Activated naive CD8-positive, alpha-beta T cell treated with anti-CD3 and anti-CD28 coated beads for 36 hours (primary cell): ENCODE measurements around the gene DOCK11. TPM values are rescaled to one million over a fixed set of nuclear protein-coding genes. Genes with fewer than 3 reads are reported as not detected.

Experiments used
- DNase-seq: peaks from one replicate; pipeline ENCODE4 v3.0.0; 2021
- H3K27ac Mint-ChIP-seq: one replicate; pipeline ENCODE4 v1.8.0; 2022; ENCODE audit warnings: mild to moderate bottlenecking, moderate library complexity, mixed read lengths
- H3K27me3 Mint-ChIP-seq: one replicate; pipeline ENCODE4 v1.8.0; 2022; ENCODE audit warnings: mild to moderate bottlenecking, mixed read lengths
- H3K36me3 Mint-ChIP-seq: one replicate; pipeline ENCODE4 v1.8.0; 2021; ENCODE audit warnings: mild to moderate bottlenecking, mixed read lengths
- H3K4me1 Mint-ChIP-seq: one replicate; pipeline ENCODE4 v1.8.0; 2021; ENCODE audit warnings: mixed read lengths
- H3K4me3 Mint-ChIP-seq: one replicate; pipeline ENCODE4 v1.8.0; 2022; ENCODE audit warnings: mild to moderate bottlenecking, moderate library complexity, mixed read lengths
- H3K9me3 Mint-ChIP-seq: one replicate; pipeline ENCODE4 v1.8.0; 2022; ENCODE audit warnings: mixed read lengths
- total RNA-seq, 2 experiments: library from RNA; stranded (reverse); gene quantifications; one replicate each; pipeline ENCODE4 v1.2.3, GENCODE V29; 2021

The DOCK11 gene
- total RNA-seq, 2 experiments from 2014 or later = 44.7 to 47.3 TPM

DNA sequence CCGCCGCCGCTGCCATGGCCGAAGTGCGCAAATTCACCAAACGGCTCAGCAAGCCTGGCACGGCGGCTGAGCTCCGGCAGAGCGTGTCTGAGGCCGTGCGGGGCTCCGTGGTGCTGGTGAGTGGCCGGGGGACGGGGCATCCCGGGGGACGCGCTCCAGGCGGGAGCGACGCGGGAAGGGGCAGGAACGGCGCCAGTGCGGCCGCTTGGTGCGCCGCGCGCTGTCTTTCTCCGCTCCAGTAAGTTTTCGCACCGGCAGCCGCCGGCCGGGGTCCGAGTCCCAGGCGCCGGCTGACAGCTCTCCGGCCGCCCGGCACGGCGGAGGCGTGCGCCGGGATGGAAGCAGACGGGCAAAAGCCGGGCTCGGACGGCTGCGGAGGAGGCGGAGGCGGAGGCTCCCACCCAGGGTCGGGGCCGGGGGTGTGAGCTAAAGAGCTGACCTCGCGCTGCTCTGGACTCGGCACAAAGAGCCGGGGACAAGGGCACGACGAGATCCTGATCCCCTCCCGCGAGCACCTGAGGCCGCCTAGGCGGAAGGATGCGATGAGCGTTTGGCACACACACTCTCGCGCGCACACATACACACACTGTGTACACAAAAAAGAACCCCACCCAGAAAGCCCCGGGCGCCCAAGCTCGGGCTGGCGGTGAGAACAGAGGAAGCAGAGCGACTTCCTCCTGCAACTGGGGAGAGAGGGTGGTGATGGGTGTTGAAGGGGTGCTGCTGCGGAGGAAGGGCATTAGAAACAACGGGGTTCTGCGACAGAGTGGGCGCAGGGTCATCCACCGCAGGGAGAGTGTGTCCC is 545 bp downstream of the DOCK11 start:
- peaks cover 2% of the 10 kb centered on the region for H3K36me3 Mint-ChIP-seq

DNA sequence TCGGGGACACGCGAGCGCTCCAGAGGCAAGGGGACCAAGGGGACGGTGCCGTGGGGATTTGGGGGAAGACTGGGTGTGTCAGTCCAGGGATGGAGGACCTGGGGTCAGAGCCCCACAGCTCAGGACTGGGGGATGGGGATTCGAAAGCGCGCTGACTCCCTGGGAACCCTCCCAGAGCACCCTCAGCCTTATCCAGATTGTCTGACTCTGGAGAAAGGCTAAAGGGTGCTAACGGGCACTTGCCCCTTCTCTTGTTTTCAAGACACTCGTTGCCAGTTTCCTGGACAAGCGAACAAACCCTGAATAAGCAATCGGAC is 1.1 kb downstream of the DOCK11 start:
- H3K36me3 Mint-ChIP-seq = peaks cover 2% of the 10 kb centered on the region

More for the DNA sequence above, 545 bp downstream of the DOCK11 start:
- DNase-seq = peak; percentile 74
- Mint-ChIP-seq H3K27ac (peak overlapping the region; percentile 94), H3K4me1 (peaks cover 19% of the 10 kb centered on the region), H3K27me3 (no peaks in the 10 kb centered on the region), H3K9me3 (no peaks in the 10 kb centered on the region), H3K4me3 (peak overlapping the region; percentile 96)

GRCh38 chrX:118497180-118497818 is 1.7 kb downstream of the DOCK11 start:
- Mint-ChIP-seq H3K9me3 (no peaks in the 10 kb centered on the region), H3K4me1 (peaks cover 27% of the 10 kb centered on the region), H3K27me3 (no peaks in the 10 kb centered on the region), H3K4me3 (peak overlapping the region; percentile 96), H3K36me3 (peaks cover 2% of the 10 kb centered on the region), H3K27ac (peak overlapping the region; percentile 94)
- DNase-seq = peak; percentile 16

More for the DNA sequence above, 1.1 kb downstream of the DOCK11 start:
- Mint-ChIP-seq H3K4me1 (peaks cover 21% of the 10 kb centered on the region), H3K4me3 (peak overlapping the region; percentile 96), H3K27ac (peak overlapping the region; percentile 94), H3K27me3 (no peaks in the 10 kb centered on the region), H3K9me3 (no peaks in the 10 kb centered on the region)
- DNase-seq = no peak

GRCh38 chrX:118498351-118498750 is 2.7 kb downstream of the DOCK11 start:
- Mint-ChIP-seq H3K9me3 (no peaks in the 10 kb centered on the region), H3K4me3 (peak overlapping the region; percentile 96), H3K27me3 (no peaks in the 10 kb centered on the region), H3K36me3 (peaks cover 5% of the 10 kb centered on the region), H3K27ac (peak overlapping the region; percentile 94), H3K4me1 (peaks cover 36% of the 10 kb centered on the region)
- no peak for DNase-seq

DNA sequence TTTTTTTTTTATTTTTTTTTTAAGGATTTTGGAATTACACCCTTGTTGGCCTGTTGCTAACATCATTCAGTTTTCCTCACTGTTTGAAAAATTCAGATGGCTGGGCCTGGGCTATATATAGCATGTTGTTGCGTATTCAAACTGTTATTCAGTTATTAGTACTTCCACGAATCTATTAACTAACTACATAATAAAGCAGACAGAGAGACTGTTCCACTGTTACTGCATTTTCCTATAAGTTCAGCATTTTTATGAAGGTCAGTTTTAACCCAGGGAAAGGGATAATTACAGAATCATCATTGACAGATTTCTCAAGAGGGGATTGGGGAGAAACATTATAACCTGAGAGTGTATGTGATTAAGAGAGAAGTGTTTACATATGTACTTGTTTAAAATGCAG is 3.1 kb downstream of the DOCK11 start:
- H3K4me3 Mint-ChIP-seq = peak overlapping the region; percentile 57
- H3K27ac Mint-ChIP-seq = peak overlapping the region; percentile 65
- DNase-seq = no peak
- H3K9me3 Mint-ChIP-seq = no peaks in the 10 kb centered on the region
- peaks cover 40% of the 10 kb centered on the region for H3K4me1 Mint-ChIP-seq
- no peaks in the 10 kb centered on the region for H3K27me3 Mint-ChIP-seq
- H3K36me3 Mint-ChIP-seq = peaks cover 7% of the 10 kb centered on the region

DNA sequence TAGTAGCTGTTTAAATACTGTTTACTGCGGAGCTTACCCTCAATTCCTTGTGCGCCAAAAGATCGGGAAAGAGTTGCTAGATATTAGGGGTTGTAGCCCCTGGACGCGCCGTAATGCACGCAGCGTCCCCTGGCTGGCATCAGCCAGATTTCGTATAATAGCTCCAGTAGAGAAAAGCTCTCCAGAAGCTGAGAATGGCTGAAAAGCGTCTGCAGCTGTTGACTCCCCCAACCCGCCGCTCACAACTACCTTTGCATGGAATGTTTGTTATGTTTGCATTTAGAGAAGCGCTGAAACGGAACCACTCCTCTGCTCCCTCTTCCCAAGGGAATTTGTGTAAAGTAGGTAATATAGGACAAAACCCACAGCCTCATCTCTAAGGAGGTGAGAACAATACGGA is 3.7 kb downstream of the DOCK11 start:
- H3K9me3 Mint-ChIP-seq = no peaks in the 10 kb centered on the region
- H3K27me3 Mint-ChIP-seq = no peaks in the 10 kb centered on the region
- peaks cover 7% of the 10 kb centered on the region for H3K36me3 Mint-ChIP-seq
- peak overlapping the region; percentile 72 for H3K27ac Mint-ChIP-seq
- H3K4me3 Mint-ChIP-seq = peak overlapping the region; percentile 57
- H3K4me1 Mint-ChIP-seq = peaks cover 45% of the 10 kb centered on the region
- no peak for DNase-seq

DNA sequence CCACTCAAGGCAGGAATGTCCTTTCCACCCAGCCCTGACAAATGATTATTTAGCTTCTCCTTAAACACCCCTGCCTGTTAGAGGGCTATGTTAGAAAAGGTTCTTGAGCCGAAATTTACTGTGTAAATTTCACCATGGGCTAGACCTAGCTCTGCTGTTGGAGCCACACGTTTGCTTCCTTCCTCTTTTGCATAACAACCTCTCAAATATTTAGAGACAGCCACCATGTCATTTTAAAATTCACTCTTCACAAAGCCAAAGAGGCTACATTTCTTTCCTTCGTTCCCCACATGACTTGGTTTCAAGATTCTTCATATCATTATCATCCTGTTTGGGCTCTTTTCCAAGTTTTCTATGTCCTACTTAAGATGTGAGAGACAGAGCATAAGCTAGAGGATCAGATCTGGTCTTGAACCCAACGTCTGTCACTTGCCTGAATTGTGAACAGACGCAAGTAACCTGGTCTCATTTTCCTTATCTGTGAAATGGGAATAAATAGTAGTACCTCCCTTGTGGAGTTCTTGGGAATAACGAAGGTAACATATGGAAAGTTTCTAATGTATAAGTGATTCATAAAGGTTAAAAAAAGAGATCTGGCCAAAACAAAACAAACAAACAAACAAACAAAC is 6.7 kb downstream of the DOCK11 start:
- Mint-ChIP-seq H3K4me3 (peak overlapping the region; percentile 68), H3K27ac (peak overlapping the region; percentile 95), H3K4me1 (peaks cover 55% of the 10 kb centered on the region), H3K36me3 (peaks cover 8% of the 10 kb centered on the region), H3K9me3 (no peaks in the 10 kb centered on the region), H3K27me3 (no peaks in the 10 kb centered on the region)
- no peak for DNase-seq

DNA sequence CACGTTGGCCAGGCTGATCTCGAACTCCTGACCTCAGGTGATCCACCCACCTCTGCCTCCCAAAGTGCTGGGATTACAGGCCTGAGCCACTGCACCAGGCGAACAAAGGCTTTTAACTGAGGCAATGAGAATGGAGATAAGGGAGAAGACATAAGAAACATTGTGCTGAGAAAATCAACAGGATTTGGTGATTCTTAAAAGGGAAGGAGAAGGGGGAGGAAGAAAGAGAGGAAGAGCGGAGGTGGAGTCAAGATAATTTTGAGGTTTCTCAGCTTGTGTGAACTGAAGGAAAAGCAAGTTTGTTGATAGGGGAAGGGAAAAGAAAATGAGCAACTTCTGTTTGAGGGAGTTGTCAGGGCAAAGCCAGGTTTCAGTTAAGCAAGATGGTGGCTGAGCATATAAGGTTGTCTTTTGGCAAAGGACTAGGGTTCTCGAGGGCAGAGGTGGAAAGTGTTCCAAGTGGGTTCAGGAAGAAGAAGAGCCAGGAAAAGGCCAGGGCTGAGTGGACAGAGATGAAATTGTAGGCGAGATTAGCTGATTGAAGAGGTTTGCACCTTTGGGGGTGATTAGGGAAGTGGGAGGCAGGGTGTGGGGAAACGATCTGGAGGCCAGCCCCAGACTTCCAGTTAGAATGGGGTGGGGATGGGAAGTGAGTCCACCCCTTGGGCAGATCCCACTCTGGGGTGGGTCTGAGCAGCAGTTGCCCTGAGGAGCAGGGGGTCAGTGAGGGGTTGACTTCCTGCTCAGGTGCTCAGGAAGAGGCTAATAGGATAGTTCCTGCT is 7.8 kb downstream of the DOCK11 start:
- Mint-ChIP-seq H3K27ac (peak overlapping the region; percentile 95), H3K27me3 (no peaks in the 10 kb centered on the region), H3K4me1 (peaks cover 51% of the 10 kb centered on the region), H3K36me3 (peaks cover 8% of the 10 kb centered on the region), H3K9me3 (no peaks in the 10 kb centered on the region), H3K4me3 (peak overlapping the region; percentile 68)
- DNase-seq = no peak

- H3K4me1 Mint-ChIP-seq = peaks cover 50% of the 10 kb centered on the region
- DNase-seq = no peak
- H3K9me3 Mint-ChIP-seq = no peaks in the 10 kb centered on the region
- H3K27me3 Mint-ChIP-seq = no peaks in the 10 kb centered on the region
- peaks cover 17% of the 10 kb centered on the region for H3K36me3 Mint-ChIP-seq
- H3K4me3 Mint-ChIP-seq = no peak overlapping the region
- H3K27ac Mint-ChIP-seq = peak overlapping the region; percentile 95
Observed at GRCh38 chrX:118504581-118504980, 9.0 kb downstream of the DOCK11 start.

GRCh38 chrX:118506805-118507480 is 11.3 kb downstream of the DOCK11 start:
- Mint-ChIP-seq H3K9me3 (peaks cover 2% of the 10 kb centered on the region), H3K4me1 (peaks cover 56% of the 10 kb centered on the region), H3K27ac (peak overlapping the region; percentile 42), H3K36me3 (peaks cover 34% of the 10 kb centered on the region), H3K4me3 (no peak overlapping the region), H3K27me3 (no peaks in the 10 kb centered on the region)
- DNase-seq = no peak

- Mint-ChIP-seq H3K27ac (peak overlapping the region; percentile 10), H3K9me3 (peaks cover 2% of the 10 kb centered on the region), H3K4me1 (peaks cover 54% of the 10 kb centered on the region)
Observed at GRCh38 chrX:118507766-118508165, 12.2 kb downstream of the DOCK11 start.

DNA sequence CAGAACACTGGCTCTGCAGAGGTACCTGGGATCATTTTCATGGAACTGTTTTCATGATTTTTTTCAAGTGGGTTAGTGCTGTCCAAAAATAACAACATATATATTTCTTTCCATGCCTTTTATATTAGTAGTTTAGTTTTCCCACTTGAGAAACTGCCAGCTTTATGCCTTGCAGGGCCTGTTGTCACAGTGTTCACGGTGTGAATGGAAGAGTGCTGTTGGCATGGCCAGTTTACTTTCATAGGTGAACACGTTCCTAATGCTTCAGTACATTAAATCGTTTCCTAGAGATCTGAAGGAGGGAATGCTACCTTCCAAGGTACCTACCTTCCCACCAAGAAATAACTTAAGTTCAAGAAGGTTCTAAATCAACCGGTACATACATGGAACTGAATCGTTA is 12.6 kb downstream of the DOCK11 start:
- no peak for DNase-seq
- Mint-ChIP-seq H3K4me3 (no peak overlapping the region), H3K36me3 (peaks cover 38% of the 10 kb centered on the region), H3K27ac (no peak overlapping the region), H3K4me1 (peaks cover 54% of the 10 kb centered on the region), H3K27me3 (no peaks in the 10 kb centered on the region), H3K9me3 (peaks cover 2% of the 10 kb centered on the region)

More at GRCh38 chrX:118507766-118508165, 12.2 kb downstream of the DOCK11 start:
- Mint-ChIP-seq H3K27me3 (no peaks in the 10 kb centered on the region), H3K4me3 (no peak overlapping the region), H3K36me3 (peaks cover 35% of the 10 kb centered on the region)
- no peak for DNase-seq

- Mint-ChIP-seq H3K4me1 (peaks cover 54% of the 10 kb centered on the region), H3K4me3 (no peak overlapping the region), H3K36me3 (peaks cover 40% of the 10 kb centered on the region), H3K27ac (peak overlapping the region; percentile 29), H3K27me3 (no peaks in the 10 kb centered on the region), H3K9me3 (peaks cover 2% of the 10 kb centered on the region)
- no peak for DNase-seq
Observed at GRCh38 chrX:118508635-118509034, 13.0 kb downstream of the DOCK11 start.

- Mint-ChIP-seq H3K27ac (no peak overlapping the region), H3K27me3 (no peaks in the 10 kb centered on the region), H3K4me1 (peaks cover 49% of the 10 kb centered on the region), H3K4me3 (no peak overlapping the region), H3K36me3 (peaks cover 53% of the 10 kb centered on the region), H3K9me3 (peaks cover 4% of the 10 kb centered on the region)
- DNase-seq = no peak
Observed at GRCh38 chrX:118510111-118510510, 14.5 kb downstream of the DOCK11 start.
